ENCODE measurements around the gene MAP4K5.

GRCh38 chr14:50447461-50447860 is 84.9 kb downstream of the MAP4K5 start:
- TF ChIP-seq CTCF (conservative IDR thresholded peaks at IDR 0.05 in 1 of 2, IDR thresholded peaks at IDR 0.05 in 1 of 2; ENCODE audit: extremely low read depth in 1 of 2, insufficient read depth in 1 of 2, low read depth in 1 of 2, low read length in 2 of 2) (no peak), EZH2 (IDR thresholded peaks at IDR 0.05; ENCODE audit: borderline replicate concordance, low read length) (no peak)
